HEK293 (cell line): Measurements from ENCODE around the gene LMAN1L.

ENCODE experiments used
- CTCF ChIP-seq: fragments of 450-650 bp; formaldehyde crosslinking; IDR thresholded peaks from 2 replicates; pipeline ENCODE4 v1.5.1; 2016; ENCODE audit warnings: missing biosample characterization, missing genetic modification characterization
- GFI1B ChIP-seq: fragments of 450-650 bp; formaldehyde crosslinking; IDR thresholded peaks from 2 replicates; pipeline ENCODE4 v1.5.1; 2016; ENCODE audit warnings: missing biosample characterization, missing genetic modification characterization
- HOXD13 ChIP-seq: sonication (generic); formaldehyde crosslinking; IDR thresholded peaks from 2 replicates; pipeline ENCODE4 v1.8.0; 2022; ENCODE audit warnings: missing genetic modification reagents, borderline replicate concordance
- KLF16 ChIP-seq: fragments of 450-650 bp; formaldehyde crosslinking; IDR thresholded peaks from 2 replicates; pipeline ENCODE4 v1.5.1; 2017; ENCODE audit warnings: missing biosample characterization, missing genetic modification characterization
- PRDM10 ChIP-seq: fragments of 450-650 bp; formaldehyde crosslinking; IDR thresholded peaks from 2 replicates; pipeline ENCODE4 v1.5.1; 2016; ENCODE audit warnings: missing biosample characterization, missing genetic modification characterization
- REST ChIP-seq: fragments of 450-650 bp; formaldehyde crosslinking; IDR thresholded peaks from 2 replicates; pipeline ENCODE4 v1.5.1; 2016; ENCODE audit warnings: missing biosample characterization, missing genetic modification characterization
- YY1 ChIP-seq: fragments of 450-650 bp; formaldehyde crosslinking; IDR thresholded peaks from 2 replicates; pipeline ENCODE4 v1.5.1; 2018; ENCODE audit warnings: missing biosample characterization, missing genetic modification characterization
- ZBTB44 ChIP-seq: fragments of 450-650 bp; IDR thresholded peaks from 2 replicates; pipeline ENCODE4 v1.5.1; 2018; ENCODE audit warnings: missing biosample characterization, mild to moderate bottlenecking, missing genetic modification characterization
- ZNF274 ChIP-seq, 2 experiments: fragments of 200-500 bp in 1 of 2; fragments of 450-650 bp in 1 of 2; sonication (Bioruptor generic) in 1 of 2; formaldehyde crosslinking in 1 of 2; IDR thresholded peaks; 2 replicates each; pipeline versions ENCODE4 v1.5.1 to v1.6.1; 2014 to 2016; ENCODE audit warnings: borderline replicate concordance in 1 of 2, inconsistent platforms in 1 of 2, low read length in 1 of 2, missing biosample characterization in 1 of 2, missing genetic modification characterization in 1 of 2
- ZNF350 ChIP-seq: fragments of 450-650 bp; formaldehyde crosslinking; IDR thresholded peaks from 2 replicates; pipeline ENCODE4 v1.5.0; 2017; ENCODE audit warnings: missing biosample characterization, mild to moderate bottlenecking, missing genetic modification characterization
- ZNF416 ChIP-seq: fragments of 450-650 bp; formaldehyde crosslinking; IDR thresholded peaks from 2 replicates; pipeline ENCODE4 v1.5.1; 2016; ENCODE audit warnings: missing biosample characterization, missing genetic modification characterization

GRCh38 chr15:74821790-74822158 lies 9.1 kb downstream of the LMAN1L start:
- TF ChIP-seq ZBTB44 (tag by site-specific recombination) = no peak
- TF ChIP-seq CTCF = no peak
- no peak for TF ChIP-seq HOXD13 (CRISPR knock-in tag)
- no peak for TF ChIP-seq PRDM10 (tag by site-specific recombination)
- TF ChIP-seq ZNF350 (tag by site-specific recombination) = no peak
- TF ChIP-seq GFI1B (tag by site-specific recombination) = no peak
- no peak for TF ChIP-seq KLF16 (tag by site-specific recombination)
- no peak for TF ChIP-seq ZNF416 (tag by site-specific recombination)
- TF ChIP-seq REST (tag by site-specific recombination) = no peak
- no peak for TF ChIP-seq YY1 (tag by site-specific recombination)
- TF ChIP-seq ZNF274 (IDR thresholded peaks at IDR 0.05; ENCODE audit: low read length) = no peak
- no peak for TF ChIP-seq ZNF274 (tag by site-specific recombination; IDR thresholded peaks at IDR 0.05; ENCODE audit: borderline replicate concordance)
